Measurements from ENCODE around the gene TMEM191C.
"Not testable (repeated sequence)": the region's sequence is repeated elsewhere in the genome, so short reads cannot be mapped to it uniquely, and the experiment has no call there.

TMEM191C gene

DNA sequence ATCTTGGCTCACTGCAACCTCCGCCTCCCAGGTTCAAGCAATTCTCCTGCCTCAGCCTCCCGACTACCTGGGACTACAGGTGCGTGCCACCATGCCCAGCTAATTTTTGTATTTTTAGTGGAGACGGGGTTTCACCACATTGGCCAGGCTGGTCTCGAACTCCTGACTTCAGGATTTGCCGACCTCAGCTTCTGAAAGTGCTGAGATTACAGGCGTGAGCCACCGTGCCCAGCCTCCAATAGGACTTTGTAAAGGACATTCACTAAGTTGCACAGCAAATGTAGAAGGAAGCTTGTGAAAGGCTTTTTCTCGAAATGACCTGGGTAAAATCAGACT, 12.2 kb upstream of the TMEM191C start:
- H3K14ac ChIP-seq (ENCODE audit: low read length in 2 of 2); H3K23ac ChIP-seq (ENCODE audit: low read length in 2 of 2); H2BK5ac ChIP-seq (ENCODE audit: low read depth, low read length, poor library complexity, severe bottlenecking); H4K91ac ChIP-seq (ENCODE audit: low read length); H3K18ac ChIP-seq (ENCODE audit: low read depth in 1 of 2, low read length in 2 of 2); H3K27me3 ChIP-seq (ENCODE audit: control insufficient read depth in 1 of 2, insufficient read depth in 1 of 2, low read length in 2 of 2); H2BK12ac ChIP-seq (ENCODE audit: low read length in 2 of 2); H4K8ac ChIP-seq (ENCODE audit: low read length); H2AFZ ChIP-seq (ENCODE audit: low read depth, low read length); H3K4me2 ChIP-seq (ENCODE audit: low read length, poor library complexity, severe bottlenecking); H3K9me3 ChIP-seq (ENCODE audit: control insufficient read depth, low read length); H3K9ac ChIP-seq (ENCODE audit: low read length); H3K4ac ChIP-seq (ENCODE audit: low read depth in 1 of 2, low read length in 2 of 2); DNase-seq; H3K27ac ChIP-seq (ENCODE audit: low read length, poor library complexity, severe bottlenecking); H3K36me3 ChIP-seq (ENCODE audit: control insufficient read depth in 1 of 2, insufficient read depth in 2 of 2, low read depth in 1 of 2, low read length in 2 of 2); H3K4me3 ChIP-seq (ENCODE audit: insufficient read depth in 1 of 2, low read depth in 1 of 2, low read length in 2 of 2); H2AK5ac ChIP-seq (ENCODE audit: low read length, severe bottlenecking); H2BK15ac ChIP-seq (ENCODE audit: low read depth, poor library complexity, severe bottlenecking); H2BK120ac ChIP-seq (ENCODE audit: low read depth, low read length): not testable (repeated sequence)
- WGBS = 96% methylated on average over 9 of the region's 9 CpGs
- H3K4me1 ChIP-seq (ENCODE audit: control insufficient read depth, insufficient read depth, low read depth, low read length) = peaks cover 11% of the 10 kb centered on the region
- peaks cover 16% of the 10 kb centered on the region for H3K79me1 ChIP-seq (replicated peaks; ENCODE audit: low read length, poor library complexity, severe bottlenecking)

DNA sequence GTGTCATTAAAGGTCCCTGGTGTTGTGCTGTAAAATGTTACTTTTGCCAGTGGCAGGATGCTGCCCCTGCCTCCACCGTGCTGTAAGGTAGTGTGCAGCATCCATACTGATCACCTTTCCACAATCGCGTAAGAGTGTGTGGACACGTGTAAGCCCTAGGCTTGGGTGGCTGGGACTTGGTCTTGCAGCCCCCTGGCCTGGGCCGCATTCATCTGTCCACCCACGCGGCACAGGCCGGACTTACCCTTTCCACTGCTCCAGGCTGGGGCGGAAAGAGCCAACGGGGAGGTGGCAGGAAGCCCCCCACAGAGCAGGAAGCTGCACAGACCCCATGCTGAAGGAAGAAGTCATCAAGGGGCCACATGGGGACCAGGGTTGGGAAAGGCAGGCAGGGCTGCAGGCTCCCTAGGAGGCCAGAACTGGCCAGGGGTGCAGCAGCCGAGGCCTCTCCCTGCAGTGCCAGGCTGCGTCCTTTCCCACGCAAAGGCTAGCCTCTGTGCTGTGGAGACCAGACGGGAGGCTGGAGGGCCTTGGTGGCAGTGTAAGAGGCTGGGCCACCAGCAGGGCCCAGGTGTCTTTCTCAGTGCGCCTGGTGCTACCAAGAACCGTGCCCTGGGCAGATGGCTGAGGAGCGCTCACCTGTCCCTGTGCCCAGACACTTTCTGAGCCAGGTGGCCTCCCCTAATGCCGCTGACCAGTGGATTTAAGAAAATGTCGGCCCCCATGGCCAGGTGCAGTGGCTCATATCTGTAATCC, 11.7 kb upstream of the TMEM191C start:
- H3K4me1 ChIP-seq (ENCODE audit: control insufficient read depth, insufficient read depth, low read depth, low read length) = peaks cover 11% of the 10 kb centered on the region
- no peak overlapping the region for H3K14ac ChIP-seq (ENCODE audit: low read length in 2 of 2)
- no peak overlapping the region for H3K27ac ChIP-seq (ENCODE audit: low read length, poor library complexity, severe bottlenecking)
- H3K9me3 ChIP-seq (ENCODE audit: control insufficient read depth, low read length) = no peaks in the 10 kb centered on the region
- H3K18ac ChIP-seq (ENCODE audit: low read depth in 1 of 2, low read length in 2 of 2) = peak overlapping the region in 1 of 2 experiments; percentile 0
- peaks cover 0 to under 1% of the 10 kb centered on the region in 2 experiments for H3K36me3 ChIP-seq (ENCODE audit: control insufficient read depth in 1 of 2, insufficient read depth in 2 of 2, low read depth in 1 of 2, low read length in 2 of 2)
- no peak overlapping the region for H3K23ac ChIP-seq (ENCODE audit: low read length in 2 of 2)
- no peak overlapping the region for H3K4me2 ChIP-seq (ENCODE audit: low read length, poor library complexity, severe bottlenecking)
- H3K4me3 ChIP-seq (ENCODE audit: insufficient read depth in 1 of 2, low read depth in 1 of 2, low read length in 2 of 2) = no peak overlapping the region
- no peak overlapping the region for H2BK5ac ChIP-seq (ENCODE audit: low read depth, low read length, poor library complexity, severe bottlenecking)
- H3K9ac ChIP-seq (ENCODE audit: low read length) = no peak overlapping the region
- no peak overlapping the region for H2AK5ac ChIP-seq (ENCODE audit: low read length, severe bottlenecking)
- H2BK12ac ChIP-seq (ENCODE audit: low read length in 2 of 2) = peak overlapping the region in 1 of 2 experiments; percentile 23
- no peak overlapping the region for H4K8ac ChIP-seq (ENCODE audit: low read length)
- H2BK15ac ChIP-seq (ENCODE audit: low read depth, poor library complexity, severe bottlenecking) = no peak overlapping the region
- 90% methylated on average over 19 of the region's 19 CpGs for WGBS
- no peak overlapping the region for H2BK120ac ChIP-seq (ENCODE audit: low read depth, low read length)
- H3K79me1 ChIP-seq (replicated peaks; ENCODE audit: low read length, poor library complexity, severe bottlenecking) = peaks cover 12% of the 10 kb centered on the region
- H4K91ac ChIP-seq (ENCODE audit: low read length) = peak overlapping the region; percentile 18
- no peaks in the 10 kb centered on the region for H3K27me3 ChIP-seq (ENCODE audit: control insufficient read depth in 1 of 2, insufficient read depth in 1 of 2, low read length in 2 of 2)
- no peak for DNase-seq
- no peak overlapping the region for H3K4ac ChIP-seq (ENCODE audit: low read depth in 1 of 2, low read length in 2 of 2)
- H2AFZ ChIP-seq (ENCODE audit: low read depth, low read length) = no peak overlapping the region

DNA sequence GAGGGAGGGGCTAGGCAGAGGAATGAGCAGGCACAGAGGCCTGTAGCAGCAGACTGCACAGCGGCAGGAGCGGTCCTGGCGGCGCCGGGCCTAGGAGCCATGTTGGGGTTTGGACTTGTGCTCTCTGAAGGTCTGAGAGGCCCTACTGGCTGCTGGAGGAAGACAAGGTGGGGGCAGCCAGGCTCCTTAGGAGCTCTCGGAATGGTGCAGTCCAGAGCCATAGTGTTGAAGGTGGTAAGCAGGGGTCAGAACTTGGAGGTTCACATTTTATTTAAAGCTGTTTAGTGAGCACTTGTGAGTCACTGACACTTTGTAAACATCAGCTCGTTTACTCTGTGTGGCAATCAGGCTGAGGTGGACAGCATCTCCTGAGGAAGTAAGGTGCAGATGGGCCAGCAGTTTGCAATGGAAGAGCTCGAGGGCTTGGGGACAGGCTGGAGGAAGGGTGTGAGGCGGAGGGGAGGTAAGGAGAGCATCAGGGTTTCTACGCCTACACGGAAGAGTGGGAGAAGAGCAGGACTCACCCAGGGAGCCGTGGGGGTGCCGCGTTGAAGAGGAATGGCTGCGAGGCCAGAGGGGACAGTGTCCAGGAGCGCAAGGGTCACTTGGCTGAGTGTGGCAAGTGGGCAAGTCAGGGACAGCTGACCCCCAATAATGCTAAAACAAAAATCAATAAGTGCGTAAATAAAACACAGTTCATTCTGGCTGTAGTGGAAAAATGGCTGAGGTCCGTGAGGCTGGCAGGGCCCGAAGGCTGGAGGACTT, 10.0 kb upstream of the TMEM191C start:
- no peak overlapping the region for H2AFZ ChIP-seq (ENCODE audit: low read depth, low read length)
- H3K27ac ChIP-seq (ENCODE audit: low read length, poor library complexity, severe bottlenecking) = no peak overlapping the region
- no peak overlapping the region for H2AK5ac ChIP-seq (ENCODE audit: low read length, severe bottlenecking)
- H4K91ac ChIP-seq (ENCODE audit: low read length) = peak overlapping the region; percentile 41
- WGBS = 83% methylated on average over 19 of the region's 19 CpGs
- H2BK12ac ChIP-seq (ENCODE audit: low read length in 2 of 2) = no peak overlapping the region
- no peak overlapping the region for H3K23ac ChIP-seq (ENCODE audit: low read length in 2 of 2)
- H3K79me1 ChIP-seq (replicated peaks; ENCODE audit: low read length, poor library complexity, severe bottlenecking) = peaks cover 8% of the 10 kb centered on the region
- no peak overlapping the region for H3K14ac ChIP-seq (ENCODE audit: low read length in 2 of 2)
- H3K4me1 ChIP-seq (ENCODE audit: control insufficient read depth, insufficient read depth, low read depth, low read length) = peaks cover 11% of the 10 kb centered on the region
- H3K4ac ChIP-seq (ENCODE audit: low read depth in 1 of 2, low read length in 2 of 2) = peak overlapping the region in 1 of 2 experiments; percentile 47
- H3K27me3 ChIP-seq (ENCODE audit: control insufficient read depth in 1 of 2, insufficient read depth in 1 of 2, low read length in 2 of 2) = no peaks in the 10 kb centered on the region
- H3K36me3 ChIP-seq (ENCODE audit: control insufficient read depth in 1 of 2, insufficient read depth in 2 of 2, low read depth in 1 of 2, low read length in 2 of 2) = no peaks in the 10 kb centered on the region
- peak; percentile 79 for DNase-seq
- no peak overlapping the region for H2BK5ac ChIP-seq (ENCODE audit: low read depth, low read length, poor library complexity, severe bottlenecking)
- H3K4me3 ChIP-seq (ENCODE audit: insufficient read depth in 1 of 2, low read depth in 1 of 2, low read length in 2 of 2) = no peak overlapping the region
- peak overlapping the region; percentile 36 for H4K8ac ChIP-seq (ENCODE audit: low read length)
- H3K9ac ChIP-seq (ENCODE audit: low read length) = no peak overlapping the region
- H2BK15ac ChIP-seq (ENCODE audit: low read depth, poor library complexity, severe bottlenecking) = peak overlapping the region; percentile 4
- H2BK120ac ChIP-seq (ENCODE audit: low read depth, low read length) = no peak overlapping the region
- no peaks in the 10 kb centered on the region for H3K9me3 ChIP-seq (ENCODE audit: control insufficient read depth, low read length)
- H3K18ac ChIP-seq (ENCODE audit: low read depth in 1 of 2, low read length in 2 of 2) = peak overlapping the region; percentile 18 to 38
- H3K4me2 ChIP-seq (ENCODE audit: low read length, poor library complexity, severe bottlenecking) = no peak overlapping the region

DNA sequence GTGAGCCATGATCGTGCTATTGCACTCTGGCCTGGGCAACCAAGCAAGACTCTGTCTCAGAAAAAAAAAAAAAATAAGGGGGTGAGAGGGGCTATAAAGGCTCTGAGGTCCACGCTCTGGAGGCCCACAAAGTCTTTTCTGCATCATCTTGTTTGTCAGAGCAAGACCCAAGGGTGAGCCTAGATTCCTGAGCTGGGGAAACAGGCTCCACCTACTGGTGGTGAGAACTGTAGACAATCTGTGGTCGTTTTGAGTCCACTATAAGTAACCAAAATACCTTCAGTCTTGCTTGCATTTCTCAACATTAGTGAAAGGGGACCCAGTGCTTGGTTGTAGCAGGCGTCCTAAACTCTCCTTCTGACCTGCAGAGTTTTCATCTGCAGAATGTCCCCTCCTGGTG, 4.5 kb upstream of the TMEM191C start:
- not testable (repeated sequence) for H3K27me3 ChIP-seq (ENCODE audit: control insufficient read depth in 1 of 2, insufficient read depth in 1 of 2, low read length in 2 of 2); H3K4me2 ChIP-seq (ENCODE audit: low read length, poor library complexity, severe bottlenecking); H3K14ac ChIP-seq (ENCODE audit: low read length in 2 of 2); H3K79me1 ChIP-seq (replicated peaks; ENCODE audit: low read length, poor library complexity, severe bottlenecking); H3K4me3 ChIP-seq (ENCODE audit: insufficient read depth in 1 of 2, low read depth in 1 of 2, low read length in 2 of 2); H2AK5ac ChIP-seq (ENCODE audit: low read length, severe bottlenecking); H2BK15ac ChIP-seq (ENCODE audit: low read depth, poor library complexity, severe bottlenecking); H3K4me1 ChIP-seq (ENCODE audit: control insufficient read depth, insufficient read depth, low read depth, low read length); H2BK12ac ChIP-seq (ENCODE audit: low read length in 2 of 2); H2AFZ ChIP-seq (ENCODE audit: low read depth, low read length); H2BK120ac ChIP-seq (ENCODE audit: low read depth, low read length); DNase-seq; H4K91ac ChIP-seq (ENCODE audit: low read length); H3K23ac ChIP-seq (ENCODE audit: low read length in 2 of 2); H3K18ac ChIP-seq (ENCODE audit: low read depth in 1 of 2, low read length in 2 of 2); H3K27ac ChIP-seq (ENCODE audit: low read length, poor library complexity, severe bottlenecking); H3K36me3 ChIP-seq (ENCODE audit: control insufficient read depth in 1 of 2, insufficient read depth in 2 of 2, low read depth in 1 of 2, low read length in 2 of 2); H3K4ac ChIP-seq (ENCODE audit: low read depth in 1 of 2, low read length in 2 of 2); H3K9me3 ChIP-seq (ENCODE audit: control insufficient read depth, low read length); H3K9ac ChIP-seq (ENCODE audit: low read length); H2BK5ac ChIP-seq (ENCODE audit: low read depth, low read length, poor library complexity, severe bottlenecking); H4K8ac ChIP-seq (ENCODE audit: low read length)
- no CpG with 5 or more reads among the region's 4 CpGs for WGBS

All from mesenchymal stem cell (in vitro differentiated cells and primary cell).